H1 (cell line): Measurements from ENCODE around the gene PLPPR1. TPM values are rescaled to one million over a fixed set of nuclear protein-coding genes. Genes with fewer than 3 reads are reported as not detected.

ENCODE experiments used
- CEBPB ChIP-seq: IDR thresholded peaks from 2 replicates; pipeline ENCODE4 v1.6.1; 2012; ENCODE audit warnings: low read depth, low read length
- JUND ChIP-seq: IDR thresholded peaks from 2 replicates; pipeline ENCODE4 v1.6.1; 2011; ENCODE audit warnings: mild to moderate bottlenecking, improper control_type of control experiment, low read length
- polyA plus RNA-seq, 7 experiments: library from polyadenylated mRNA; depleted of rRNA in 3 of 7; stranded (reverse) in 5 of 7; unstranded in 2 of 7; fragments of >200 nt in 5 of 7; fragments of 200-250 nt in 2 of 7; gene quantifications; 1 replicate in 5 of 7; 2 replicates in 1 of 7; 4 replicates in 1 of 7; pipeline versions ENCODE4 v1.2.1 to v1.2.3, GENCODE V29; 2011 to 2013; ENCODE audit warnings: missing spikeins in 2 of 7, mixed read lengths in 2 of 7
- total RNA-seq: library from RNA; stranded (reverse); fragmentation: NEBNext Ultra II Directional; extraction: Animal tissue kit (Norgen Biotek cat#: 25700); gene quantifications from 2 replicates; pipeline ENCODE4 v1.2.1, GENCODE V29; 2021
- TF ChIP-seq, protein P1 (sequence below): fragments of 300-600 bp; sonication (generic); IDR thresholded peaks from 2 replicates; pipeline ENCODE4 v1.7.1; 2012; ENCODE audit warnings: low read length, moderate library complexity, mild to moderate bottlenecking, inconsistent platforms; ENCODE audit not compliant: insufficient replicate concordance
- TF ChIP-seq, protein P2 (sequence below): IDR thresholded peaks from 2 replicates; pipeline ENCODE4 v1.6.1; 2012; ENCODE audit warnings: inconsistent platforms

Gene PLPPR1
- total and polyA plus RNA-seq, 2 of the 8 experiments (the other 6 are each of a cell fraction or from before 2014, with no cell fraction given), result 1.4 to 1.8 TPM

DNA sequence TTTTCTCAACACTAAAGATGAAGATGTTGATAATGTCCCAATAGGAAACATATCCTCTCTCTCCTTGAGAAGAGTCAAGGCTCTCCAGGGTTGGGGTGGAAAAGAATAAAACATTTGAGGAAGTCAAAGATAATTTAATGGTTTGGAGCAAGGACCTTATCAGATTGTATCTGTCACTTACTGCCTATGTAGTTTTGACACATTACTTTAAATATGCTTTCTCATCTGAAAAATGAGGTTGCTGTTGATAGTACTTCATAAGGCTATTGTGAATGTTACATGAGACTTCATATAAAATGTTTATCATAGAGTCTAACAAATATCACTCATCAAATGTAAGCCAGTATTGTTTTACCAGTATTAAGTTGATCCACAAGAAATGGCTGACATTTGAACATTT is 307.6 kb downstream of the PLPPR1 start (continued):
- TF ChIP-seq, protein P1, sequence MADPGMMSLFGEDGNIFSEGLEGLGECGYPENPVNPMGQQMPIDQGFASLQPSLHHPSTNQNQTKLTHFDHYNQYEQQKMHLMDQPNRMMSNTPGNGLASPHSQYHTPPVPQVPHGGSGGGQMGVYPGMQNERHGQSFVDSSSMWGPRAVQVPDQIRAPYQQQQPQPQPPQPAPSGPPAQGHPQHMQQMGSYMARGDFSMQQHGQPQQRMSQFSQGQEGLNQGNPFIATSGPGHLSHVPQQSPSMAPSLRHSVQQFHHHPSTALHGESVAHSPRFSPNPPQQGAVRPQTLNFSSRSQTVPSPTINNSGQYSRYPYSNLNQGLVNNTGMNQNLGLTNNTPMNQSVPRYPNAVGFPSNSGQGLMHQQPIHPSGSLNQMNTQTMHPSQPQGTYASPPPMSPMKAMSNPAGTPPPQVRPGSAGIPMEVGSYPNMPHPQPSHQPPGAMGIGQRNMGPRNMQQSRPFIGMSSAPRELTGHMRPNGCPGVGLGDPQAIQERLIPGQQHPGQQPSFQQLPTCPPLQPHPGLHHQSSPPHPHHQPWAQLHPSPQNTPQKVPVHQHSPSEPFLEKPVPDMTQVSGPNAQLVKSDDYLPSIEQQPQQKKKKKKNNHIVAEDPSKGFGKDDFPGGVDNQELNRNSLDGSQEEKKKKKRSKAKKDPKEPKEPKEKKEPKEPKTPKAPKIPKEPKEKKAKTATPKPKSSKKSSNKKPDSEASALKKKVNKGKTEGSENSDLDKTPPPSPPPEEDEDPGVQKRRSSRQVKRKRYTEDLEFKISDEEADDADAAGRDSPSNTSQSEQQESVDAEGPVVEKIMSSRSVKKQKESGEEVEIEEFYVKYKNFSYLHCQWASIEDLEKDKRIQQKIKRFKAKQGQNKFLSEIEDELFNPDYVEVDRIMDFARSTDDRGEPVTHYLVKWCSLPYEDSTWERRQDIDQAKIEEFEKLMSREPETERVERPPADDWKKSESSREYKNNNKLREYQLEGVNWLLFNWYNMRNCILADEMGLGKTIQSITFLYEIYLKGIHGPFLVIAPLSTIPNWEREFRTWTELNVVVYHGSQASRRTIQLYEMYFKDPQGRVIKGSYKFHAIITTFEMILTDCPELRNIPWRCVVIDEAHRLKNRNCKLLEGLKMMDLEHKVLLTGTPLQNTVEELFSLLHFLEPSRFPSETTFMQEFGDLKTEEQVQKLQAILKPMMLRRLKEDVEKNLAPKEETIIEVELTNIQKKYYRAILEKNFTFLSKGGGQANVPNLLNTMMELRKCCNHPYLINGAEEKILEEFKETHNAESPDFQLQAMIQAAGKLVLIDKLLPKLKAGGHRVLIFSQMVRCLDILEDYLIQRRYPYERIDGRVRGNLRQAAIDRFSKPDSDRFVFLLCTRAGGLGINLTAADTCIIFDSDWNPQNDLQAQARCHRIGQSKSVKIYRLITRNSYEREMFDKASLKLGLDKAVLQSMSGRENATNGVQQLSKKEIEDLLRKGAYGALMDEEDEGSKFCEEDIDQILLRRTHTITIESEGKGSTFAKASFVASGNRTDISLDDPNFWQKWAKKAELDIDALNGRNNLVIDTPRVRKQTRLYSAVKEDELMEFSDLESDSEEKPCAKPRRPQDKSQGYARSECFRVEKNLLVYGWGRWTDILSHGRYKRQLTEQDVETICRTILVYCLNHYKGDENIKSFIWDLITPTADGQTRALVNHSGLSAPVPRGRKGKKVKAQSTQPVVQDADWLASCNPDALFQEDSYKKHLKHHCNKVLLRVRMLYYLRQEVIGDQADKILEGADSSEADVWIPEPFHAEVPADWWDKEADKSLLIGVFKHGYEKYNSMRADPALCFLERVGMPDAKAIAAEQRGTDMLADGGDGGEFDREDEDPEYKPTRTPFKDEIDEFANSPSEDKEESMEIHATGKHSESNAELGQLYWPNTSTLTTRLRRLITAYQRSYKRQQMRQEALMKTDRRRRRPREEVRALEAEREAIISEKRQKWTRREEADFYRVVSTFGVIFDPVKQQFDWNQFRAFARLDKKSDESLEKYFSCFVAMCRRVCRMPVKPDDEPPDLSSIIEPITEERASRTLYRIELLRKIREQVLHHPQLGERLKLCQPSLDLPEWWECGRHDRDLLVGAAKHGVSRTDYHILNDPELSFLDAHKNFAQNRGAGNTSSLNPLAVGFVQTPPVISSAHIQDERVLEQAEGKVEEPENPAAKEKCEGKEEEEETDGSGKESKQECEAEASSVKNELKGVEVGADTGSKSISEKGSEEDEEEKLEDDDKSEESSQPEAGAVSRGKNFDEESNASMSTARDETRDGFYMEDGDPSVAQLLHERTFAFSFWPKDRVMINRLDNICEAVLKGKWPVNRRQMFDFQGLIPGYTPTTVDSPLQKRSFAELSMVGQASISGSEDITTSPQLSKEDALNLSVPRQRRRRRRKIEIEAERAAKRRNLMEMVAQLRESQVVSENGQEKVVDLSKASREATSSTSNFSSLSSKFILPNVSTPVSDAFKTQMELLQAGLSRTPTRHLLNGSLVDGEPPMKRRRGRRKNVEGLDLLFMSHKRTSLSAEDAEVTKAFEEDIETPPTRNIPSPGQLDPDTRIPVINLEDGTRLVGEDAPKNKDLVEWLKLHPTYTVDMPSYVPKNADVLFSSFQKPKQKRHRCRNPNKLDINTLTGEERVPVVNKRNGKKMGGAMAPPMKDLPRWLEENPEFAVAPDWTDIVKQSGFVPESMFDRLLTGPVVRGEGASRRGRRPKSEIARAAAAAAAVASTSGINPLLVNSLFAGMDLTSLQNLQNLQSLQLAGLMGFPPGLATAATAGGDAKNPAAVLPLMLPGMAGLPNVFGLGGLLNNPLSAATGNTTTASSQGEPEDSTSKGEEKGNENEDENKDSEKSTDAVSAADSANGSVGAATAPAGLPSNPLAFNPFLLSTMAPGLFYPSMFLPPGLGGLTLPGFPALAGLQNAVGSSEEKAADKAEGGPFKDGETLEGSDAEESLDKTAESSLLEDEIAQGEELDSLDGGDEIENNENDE, result no peak
- TF ChIP-seq CEBPB (no peak), JUND (no peak)
- TF ChIP-seq, protein P2, sequence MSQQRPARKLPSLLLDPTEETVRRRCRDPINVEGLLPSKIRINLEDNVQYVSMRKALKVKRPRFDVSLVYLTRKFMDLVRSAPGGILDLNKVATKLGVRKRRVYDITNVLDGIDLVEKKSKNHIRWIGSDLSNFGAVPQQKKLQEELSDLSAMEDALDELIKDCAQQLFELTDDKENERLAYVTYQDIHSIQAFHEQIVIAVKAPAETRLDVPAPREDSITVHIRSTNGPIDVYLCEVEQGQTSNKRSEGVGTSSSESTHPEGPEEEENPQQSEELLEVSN, result no peak
